ENCODE data around the gene SLC49A3. TPM values are rescaled to one million over a fixed set of nuclear protein-coding genes. Genes with fewer than 3 reads are reported as not detected.

Gene SLC49A3
- total and polyA plus RNA-seq, 10 of the 15 experiments (the other 5 are each of a cell fraction or from before 2014, with no cell fraction given), result 0.09 to 0.85 (median 0.18) TPM; not detected in 4

- TF ChIP-seq, protein P1, sequence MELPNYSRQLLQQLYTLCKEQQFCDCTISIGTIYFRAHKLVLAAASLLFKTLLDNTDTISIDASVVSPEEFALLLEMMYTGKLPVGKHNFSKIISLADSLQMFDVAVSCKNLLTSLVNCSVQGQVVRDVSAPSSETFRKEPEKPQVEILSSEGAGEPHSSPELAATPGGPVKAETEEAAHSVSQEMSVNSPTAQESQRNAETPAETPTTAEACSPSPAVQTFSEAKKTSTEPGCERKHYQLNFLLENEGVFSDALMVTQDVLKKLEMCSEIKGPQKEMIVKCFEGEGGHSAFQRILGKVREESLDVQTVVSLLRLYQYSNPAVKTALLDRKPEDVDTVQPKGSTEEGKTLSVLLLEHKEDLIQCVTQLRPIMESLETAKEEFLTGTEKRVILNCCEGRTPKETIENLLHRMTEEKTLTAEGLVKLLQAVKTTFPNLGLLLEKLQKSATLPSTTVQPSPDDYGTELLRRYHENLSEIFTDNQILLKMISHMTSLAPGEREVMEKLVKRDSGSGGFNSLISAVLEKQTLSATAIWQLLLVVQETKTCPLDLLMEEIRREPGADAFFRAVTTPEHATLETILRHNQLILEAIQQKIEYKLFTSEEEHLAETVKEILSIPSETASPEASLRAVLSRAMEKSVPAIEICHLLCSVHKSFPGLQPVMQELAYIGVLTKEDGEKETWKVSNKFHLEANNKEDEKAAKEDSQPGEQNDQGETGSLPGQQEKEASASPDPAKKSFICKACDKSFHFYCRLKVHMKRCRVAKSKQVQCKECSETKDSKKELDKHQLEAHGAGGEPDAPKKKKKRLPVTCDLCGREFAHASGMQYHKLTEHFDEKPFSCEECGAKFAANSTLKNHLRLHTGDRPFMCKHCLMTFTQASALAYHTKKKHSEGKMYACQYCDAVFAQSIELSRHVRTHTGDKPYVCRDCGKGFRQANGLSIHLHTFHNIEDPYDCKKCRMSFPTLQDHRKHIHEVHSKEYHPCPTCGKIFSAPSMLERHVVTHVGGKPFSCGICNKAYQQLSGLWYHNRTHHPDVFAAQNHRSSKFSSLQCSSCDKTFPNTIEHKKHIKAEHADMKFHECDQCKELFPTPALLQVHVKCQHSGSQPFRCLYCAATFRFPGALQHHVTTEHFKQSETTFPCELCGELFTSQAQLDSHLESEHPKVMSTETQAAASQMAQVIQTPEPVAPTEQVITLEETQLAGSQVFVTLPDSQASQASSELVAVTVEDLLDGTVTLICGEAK (IDR thresholded peaks at IDR 0.05; ENCODE audit: borderline replicate concordance), result no peak
- TF ChIP-seq DPF2 (IDR thresholded peaks at IDR 0.05), result no peak
- TF ChIP-seq POU2F2 (IDR thresholded peaks at IDR 0.05; ENCODE audit: borderline replicate concordance, low read depth, low read length), result peak; percentile 75; the same call in 2 of the 3 replicates
These were observed 11.3 kb downstream of the SLC49A3 start (continued) for GRCh38 chr4:677431-678293.

DNA sequence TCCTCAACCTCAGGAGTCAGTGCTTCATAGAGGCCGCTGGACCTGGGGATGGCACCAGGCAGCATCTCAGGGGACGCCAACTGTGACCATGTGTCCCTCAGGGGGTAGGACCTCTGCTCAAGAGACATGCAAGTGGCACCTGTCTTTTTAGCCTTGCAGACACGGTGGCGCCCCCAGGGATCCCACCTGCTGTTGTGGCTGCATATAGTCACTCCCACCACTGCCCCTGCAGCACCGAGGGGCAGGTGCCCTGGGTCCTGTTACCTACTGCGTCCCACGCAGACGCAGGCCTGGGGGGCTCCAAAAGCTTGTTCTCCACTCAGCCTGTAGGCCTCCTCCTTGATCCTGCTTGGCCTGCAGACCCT, 12.1 kb downstream of the SLC49A3 start:
- POLR2A ChIA-PET, result interaction anchor here (1.7 to 2.0 kb wide), 3 partner anchors 12 to 105 kb away, joined by 7 to 14 read pairs (median 9); no protein-coding TSS in a partner anchor
- CTCF ChIA-PET, result interaction anchor here (2.0 to 2.3 kb wide), 3 partner anchors 7 to 74 kb away, joined by 5 to 8 read pairs (median 7); no protein-coding TSS in a partner anchor
- no TSS peak for BruUV-seq (replicated peaks)
- no peak for ATAC-seq
- peaks cover 3 to 7% of the 10 kb centered on the region in 2 experiments for H3K36me3 ChIP-seq (ENCODE audit: control insufficient read depth in 2 of 2, insufficient read depth in 2 of 2, low read length in 1 of 2)
- peak overlapping the region; percentile 92 for H3K27ac ChIP-seq (ENCODE audit: control insufficient read depth, insufficient read depth)
- in situ Hi-C loops (cut with MboI) (no loop called here), intact Hi-C loops (cut with micrococcal nuclease; ENCODE audit: unreplicated experiment) (loop anchor here (10.0 kb wide), 3 partner anchors 202 to 432 kb away; partner anchors contain the start of genes GAK and TMEM175)
- no peak for FAIRE-seq
- H3K4me3 ChIP-seq, result 0 out of 2 replicates have a peak overlapping the region, but pooled peaks have one; percentile 85
- RAD21 ChIA-PET (ENCODE audit: unreplicated experiment), result no interaction called here
- H3K79me2 ChIP-seq (ENCODE audit: control insufficient read depth, insufficient read depth, low read length), result peaks cover 24% of the 10 kb centered on the region
- H3K9ac ChIP-seq (ENCODE audit: control insufficient read depth, insufficient read depth, low read length), result no peak overlapping the region
- no peaks in the 10 kb centered on the region for H3K9me3 ChIP-seq (replicated peaks; ENCODE audit: control insufficient read depth, insufficient read depth, low read length)
- H3K4me1 ChIP-seq (ENCODE audit: control insufficient read depth, insufficient read depth, low read length), result peaks cover 38% of the 10 kb centered on the region
- H2AFZ ChIP-seq (ENCODE audit: control insufficient read depth, low read depth, low read length), result no peak overlapping the region
- SMC1A ChIA-PET (ENCODE audit: uncharacterized antibody, unreplicated experiment), result interaction anchor here (1.0 to 1.5 kb wide), 2 partner anchors 23 to 73 kb away, joined by 3 read pairs; no protein-coding TSS in a partner anchor
- WGBS (ENCODE audit: insufficient coverage, insufficient replicate concordance, low lambda C conversion rate, missing lambda C conversion rate), result 45% methylated on average over 8 of the region's 8 CpGs
- H3K4me2 ChIP-seq (ENCODE audit: control insufficient read depth, insufficient read depth), result peak overlapping the region; percentile 96; the same call in 1 of the 2 replicates
- no peak for DNase-seq (ENCODE audit: low read depth, low spot score)
- no peaks in the 10 kb centered on the region for H4K20me1 ChIP-seq (ENCODE audit: control insufficient read depth, insufficient read depth)
- H3K27me3 ChIP-seq (replicated peaks in 1 of 2; ENCODE audit: control insufficient read depth in 2 of 2, insufficient read depth in 2 of 2, low read length in 1 of 2), result no peaks in the 10 kb centered on the region
- no peak for TF ChIP-seq E2F8 (IDR thresholded peaks at IDR 0.05; ENCODE audit: low read depth, partially characterized antibody)
- no peak for TF ChIP-seq NFYB (IDR thresholded peaks at IDR 0.05; ENCODE audit: insufficient read depth, low read depth, low read length)
- TF ChIP-seq ZSCAN29 (IDR thresholded peaks at IDR 0.05), result no peak
- no peak for TF ChIP-seq STAT3 (IDR thresholded peaks at IDR 0.05; ENCODE audit: low read depth, low read length)
- TF ChIP-seq EGR1 (IDR thresholded peaks at IDR 0.05; ENCODE audit: borderline replicate concordance in 1 of 2, low read depth in 2 of 2, low read length in 2 of 2), result no peak
- no peak for TF ChIP-seq MEF2B (IDR thresholded peaks at IDR 0.05; ENCODE audit: partially characterized antibody, poor library complexity, severe bottlenecking)
- TF ChIP-seq CHD2 (IDR thresholded peaks at IDR 0.05; ENCODE audit: borderline replicate concordance, low read depth, low read length), result no peak
- no peak for TF ChIP-seq ZNF217 (IDR thresholded peaks at IDR 0.05)
- TF ChIP-seq SMC3 (IDR thresholded peaks at IDR 0.05; ENCODE audit: borderline replicate concordance, low read length), result no peak
- TF ChIP-seq CREM (IDR thresholded peaks at IDR 0.05; ENCODE audit: low read depth), result no peak
- TF ChIP-seq MYC (IDR thresholded peaks at IDR 0.05; ENCODE audit: insufficient read depth, insufficient read length, insufficient replicate concordance, low read length, severe bottlenecking), result no peak

Measured in GM12878 (cell line).